SK-N-SH (cell line): ENCODE measurements around the gene NEU2. TPM values are rescaled to one million over a fixed set of nuclear protein-coding genes. Genes with fewer than 3 reads are reported as not detected.

Experiments
- CTCF ChIA-PET: fragments of 300-600, 350-600 bp; formaldehyde crosslinking; extraction: SDS; loops from one replicate; lab custom pipeline; 2021; lab: Yijun Ruan, JAX
- POLR2A ChIA-PET: fragments of 350-600 bp; sonication (Branson Sonifier 250); formaldehyde crosslinking; extraction: SDS; loops from one replicate; lab custom pipeline; 2020; ENCODE audit warnings: antibody characterized with exemption, inconsistent platforms; lab: Yijun Ruan, JAX
- DNase-seq: peaks from one replicate; pipeline ENCODE4 v3.0.0; 2012
- H2AFZ ChIP-seq: fragments of 200-600 bp; sonication (generic); 2 replicates; pipeline ENCODE4 v1.8.1; 2016; ENCODE audit warnings: antibody characterized with exemption, mild to moderate bottlenecking, low read depth
- H3F3A ChIP-seq: fragments of 200-600 bp; sonication (generic); replicated peaks from 2 replicates; pipeline ENCODE3; 2016; ENCODE audit warnings: antibody characterized with exemption, mild to moderate bottlenecking; ENCODE audit not compliant: insufficient read depth
- H3K27ac ChIP-seq, 2 experiments: fragments of 200-500 bp in 1 of 2; fragments of 200-600 bp in 1 of 2; sonication (Bioruptor generic) in 1 of 2; sonication (generic), shearing (Covaris generic) in 1 of 2; 2 replicates each; pipeline versions ENCODE4 v1.5.1 to v1.6.1; 2014 to 2016; ENCODE audit warnings: low read depth in 2 of 2, inconsistent platforms in 1 of 2, low read length in 1 of 2, mild to moderate bottlenecking in 1 of 2, mixed read lengths in 1 of 2
- H3K27me3 ChIP-seq: fragments of 200-600 bp; sonication (generic), shearing (Covaris generic); 2 replicates; pipeline ENCODE4 v1.6.1; 2016; ENCODE audit warnings: mixed run types; ENCODE audit not compliant: insufficient read depth
- H3K36me3 ChIP-seq, 2 experiments: fragments of 200-500 bp in 1 of 2; fragments of 200-600 bp in 1 of 2; sonication (Bioruptor generic) in 1 of 2; sonication (generic) in 1 of 2; replicated peaks in 1 of 2; 2 replicates each; pipeline versions ENCODE3 to v1.5.1; 2014 to 2016; ENCODE audit warnings: low read length in 1 of 2, mild to moderate bottlenecking in 1 of 2; ENCODE audit not compliant: insufficient read depth in 2 of 2, control insufficient read depth in 1 of 2
- H3K4me1 ChIP-seq, 2 experiments: fragments of 200-500 bp in 1 of 2; fragments of 200-600 bp in 1 of 2; sonication (Bioruptor generic) in 1 of 2; sonication (generic), shearing (Covaris generic) in 1 of 2; 2 replicates each; pipeline versions ENCODE4 v1.5.1 to v1.6.1; 2014 to 2016; ENCODE audit warnings: low read depth in 1 of 2, low read length in 1 of 2, mixed run types in 1 of 2; ENCODE audit not compliant: insufficient read depth in 2 of 2, control insufficient read depth in 1 of 2
- H3K4me2 ChIP-seq: fragments of 200-600 bp; sonication (generic), shearing (Covaris generic); 2 replicates; pipeline ENCODE4 v1.6.1; 2017; ENCODE audit warnings: mixed run types
- H3K4me3 ChIP-seq, 2 experiments: fragments of 200-500 bp in 1 of 2; fragments of 200-600 bp in 1 of 2; sonication (Bioruptor generic) in 1 of 2; sonication (generic), shearing (Covaris generic) in 1 of 2; 2 replicates each; pipeline versions ENCODE4 v1.5.1 to v1.8.1; 2014 to 2016; ENCODE audit warnings: low read depth in 2 of 2, inconsistent platforms in 1 of 2, low read length in 1 of 2, mild to moderate bottlenecking in 1 of 2, mixed read lengths in 1 of 2, moderate library complexity in 1 of 2
- H3K79me2 ChIP-seq: fragments of 200-600 bp; sonication (generic); 2 replicates; pipeline ENCODE4 v1.8.1; 2017; ENCODE audit warnings: mild to moderate bottlenecking; ENCODE audit not compliant: insufficient read depth
- H3K9ac ChIP-seq: fragments of 200-600 bp; sonication (generic); 2 replicates; pipeline ENCODE4 v1.6.1; 2017; ENCODE audit warnings: mixed run types
- H3K9me2 ChIP-seq: fragments of 200-600 bp; sonication (generic); 2 replicates; pipeline ENCODE4 v1.6.1; 2017; ENCODE audit warnings: mixed run types
- H3K9me3 ChIP-seq: fragments of 200-600 bp; sonication (generic); 2 replicates; pipeline ENCODE4 v1.6.1; 2017; ENCODE audit warnings: mixed run types, mild to moderate bottlenecking, moderate library complexity
- H4K20me1 ChIP-seq: fragments of 200-600 bp; sonication (generic); 2 replicates; pipeline ENCODE4 v1.6.1; 2017; ENCODE audit warnings: mild to moderate bottlenecking, mixed run types; ENCODE audit not compliant: insufficient read depth
- CTCF ChIP-seq: fragments of 200-600 bp; sonication (generic); IDR thresholded peaks from 2 replicates; pipeline ENCODE4 v1.6.1; 2017; ENCODE audit warnings: antibody characterized with exemption, mild to moderate bottlenecking, moderate library complexity
- ELF1 ChIP-seq: IDR thresholded peaks from 2 replicates; pipeline ENCODE4 v1.4.0; 2012
- EP300 ChIP-seq, 2 experiments: IDR thresholded peaks; 2 replicates each; pipeline versions ENCODE4 v1.4.0 to v1.6.1; 2012; ENCODE audit warnings: borderline replicate concordance in 1 of 2, low read depth in 1 of 2, low read length in 1 of 2
- FOSL2 ChIP-seq: IDR thresholded peaks from 2 replicates; pipeline ENCODE4 v1.4.0; 2012; ENCODE audit warnings: low read depth, mild to moderate bottlenecking, moderate library complexity, borderline replicate concordance
- FOXM1 ChIP-seq: IDR thresholded peaks from 2 replicates; pipeline ENCODE4 v1.4.0; 2012; ENCODE audit warnings: low read depth, mild to moderate bottlenecking
- GABPA ChIP-seq: IDR thresholded peaks from 2 replicates; pipeline ENCODE4 v1.4.0; 2012; ENCODE audit warnings: low read depth, mild to moderate bottlenecking
- JUND ChIP-seq: IDR thresholded peaks from 2 replicates; pipeline ENCODE4 v1.4.0; 2012
- MAX ChIP-seq: IDR thresholded peaks from 2 replicates; pipeline ENCODE4 v1.4.0; 2012; ENCODE audit warnings: low read depth
- MEF2A ChIP-seq: IDR thresholded peaks from 2 replicates; pipeline ENCODE4 v1.4.0; 2012; ENCODE audit warnings: low read depth, borderline replicate concordance
- NRF1 ChIP-seq: IDR thresholded peaks from 2 replicates; pipeline ENCODE4 v1.6.1; 2012; ENCODE audit warnings: low read depth, mild to moderate bottlenecking, low read length
- PBX3 ChIP-seq: IDR thresholded peaks from 2 replicates; pipeline ENCODE4; 2012
- POLR2AphosphoS5 ChIP-seq: IDR thresholded peaks from 2 replicates; pipeline ENCODE4 v1.6.1; 2012; ENCODE audit warnings: low read depth, low read length
- RAD21 ChIP-seq: IDR thresholded peaks from 2 replicates; pipeline ENCODE4 v1.6.1; 2012; ENCODE audit warnings: mild to moderate bottlenecking, low read length
- RXRA ChIP-seq: IDR thresholded peaks from 2 replicates; pipeline ENCODE4 v1.4.0; 2012; ENCODE audit warnings: low read depth, mild to moderate bottlenecking, borderline replicate concordance
- SIN3A ChIP-seq: IDR thresholded peaks from 2 replicates; pipeline ENCODE4 v1.6.1; 2012; ENCODE audit warnings: low read depth, mild to moderate bottlenecking, low read length, moderate library complexity, borderline replicate concordance
- SMC3 ChIP-seq: IDR thresholded peaks from 2 replicates; pipeline ENCODE4 v1.6.1; 2012; ENCODE audit warnings: low read depth, low read length, improper control_type of control experiment
- TAF1 ChIP-seq: IDR thresholded peaks from 2 replicates; pipeline ENCODE4 v1.6.1; 2012; ENCODE audit warnings: low read depth, mild to moderate bottlenecking, low read length, moderate library complexity, borderline replicate concordance
- TCF12 ChIP-seq: IDR thresholded peaks from 2 replicates; pipeline ENCODE4 v1.4.0; 2012
- TEAD4 ChIP-seq: IDR thresholded peaks from 2 replicates; pipeline ENCODE4 v1.4.0; 2012; ENCODE audit warnings: mild to moderate bottlenecking, borderline replicate concordance; ENCODE audit not compliant: insufficient read depth
- USF2 ChIP-seq: fragments of 150-350 bp; IDR thresholded peaks from 2 replicates; pipeline ENCODE4 v1.6.1; 2017; ENCODE audit warnings: antibody characterized with exemption, low read length, low read depth, borderline replicate concordance
- YY1 ChIP-seq: IDR thresholded peaks from 2 replicates; pipeline ENCODE4 v1.4.0; 2012; ENCODE audit warnings: low read depth, mild to moderate bottlenecking
- WGBS: methylation state at CpG from one replicate; pipeline ENCODE4 v1.1.6; 2017; ENCODE audit warnings: low lambda C conversion rate; 5-methylcytosine and 5-hydroxymethylcytosine counted together
- polyA plus RNA-seq, 3 experiments: library from polyadenylated mRNA; depleted of rRNA; stranded (reverse); fragments of >200 nt; gene quantifications; 2 replicates each; pipeline ENCODE4 v1.2.3, GENCODE V29; 2012

NEU2 gene
- polyA plus RNA-seq, 1 of the 3 experiments (the other 2 are of a cell fraction): not detected

- CTCF ChIA-PET: interaction anchor here (1.1 to 2.0 kb wide), 2 partner anchors 13 to 28 kb away, joined by 3 to 6 read pairs; no protein-coding TSS in a partner anchor
- Histone ChIP-seq H3K9ac (no peak overlapping the region), H3K9me3 (no peaks in the 10 kb centered on the region), H3K27ac (no peak overlapping the region), H4K20me1 (no peaks in the 10 kb centered on the region), H3K9me2 (no peaks in the 10 kb centered on the region), H3K36me3 (no peaks in the 10 kb centered on the region), H3K4me2 (no peak overlapping the region), H3K79me2 (no peaks in the 10 kb centered on the region), H3K4me1 (no peaks in the 10 kb centered on the region), H2AFZ (no peak overlapping the region), H3K27me3 (no peaks in the 10 kb centered on the region; the same call in 1 of the 2 replicates), H3F3A (no peaks in the 10 kb centered on the region), H3K4me3 (no peak overlapping the region)
- POLR2A ChIA-PET: interaction anchor here (0.7 kb wide), 1 partner anchor 97 kb away, joined by 3 read pairs; no protein-coding TSS in a partner anchor
- WGBS: 52% methylated on average over 11 of the region's 11 CpGs
- no peak for DNase-seq
- TF ChIP-seq POLR2AphosphoS5 (no peak), SMC3 (no peak), GABPA (no peak), RXRA (no peak), ELF1 (no peak), CTCF (no peak), FOSL2 (no peak), NRF1 (no peak), FOXM1 (no peak), TEAD4 (no peak), EP300 (IDR thresholded peaks at IDR 0.05; ENCODE audit: borderline replicate concordance in 1 of 2, low read depth in 1 of 2, low read length in 1 of 2) (no peak)
These were observed 49.9 kb downstream of the NEU2 start for GRCh38 chr2:233082222-233082930.

- Histone ChIP-seq H3K79me2 (no peaks in the 10 kb centered on the region), H3K27me3 (no peaks in the 10 kb centered on the region; the same call in 1 of the 2 replicates), H3K9me3 (no peaks in the 10 kb centered on the region), H3K4me2 (no peak overlapping the region), H3K4me1 (no peaks in the 10 kb centered on the region), H4K20me1 (no peaks in the 10 kb centered on the region), H3F3A (no peaks in the 10 kb centered on the region), H2AFZ (no peak overlapping the region), H3K4me3 (no peak overlapping the region)
- ChIA-PET POLR2A (interaction anchor here (0.7 kb wide), 1 partner anchor 98 kb away, joined by 3 read pairs; no protein-coding TSS in a partner anchor), CTCF (interaction anchor here (1.1 to 2.0 kb wide), 2 partner anchors 12 to 29 kb away, joined by 3 to 6 read pairs; no protein-coding TSS in a partner anchor)
- 60% methylated on average over 9 of the region's 9 CpGs for WGBS
- TF ChIP-seq MEF2A (no peak), SIN3A (no peak), PBX3 (no peak), EP300 (IDR thresholded peaks at IDR 0.05; ENCODE audit: borderline replicate concordance in 1 of 2, low read depth in 1 of 2, low read length in 1 of 2) (no peak), TCF12 (no peak), YY1 (no peak), FOSL2 (no peak), RAD21 (no peak), NRF1 (no peak), TAF1 (no peak), MAX (no peak), SMC3 (no peak), TEAD4 (no peak), RXRA (no peak), FOXM1 (no peak), USF2 (no peak), JUND (no peak)
- TF ChIP-seq, all 33 proteins: peak for 0
- no peaks in the 10 kb centered on the region for H3K9me2 ChIP-seq
- H3K9ac ChIP-seq: no peak overlapping the region
- no peak for DNase-seq
- no peaks in the 10 kb centered on the region for H3K36me3 ChIP-seq
- no peak overlapping the region for H3K27ac ChIP-seq
These were observed 50.7 kb downstream of the NEU2 start for GRCh38 chr2:233082931-233083755.
